ENCODE measurements around the gene CCR2. TPM values are rescaled to one million over a fixed set of nuclear protein-coding genes. Genes with fewer than 3 reads are reported as not detected.

The CCR2 gene
- total and polyA plus RNA-seq, 2 of the 4 experiments (the other 2 are of a cell fraction) = not detected

DNA sequence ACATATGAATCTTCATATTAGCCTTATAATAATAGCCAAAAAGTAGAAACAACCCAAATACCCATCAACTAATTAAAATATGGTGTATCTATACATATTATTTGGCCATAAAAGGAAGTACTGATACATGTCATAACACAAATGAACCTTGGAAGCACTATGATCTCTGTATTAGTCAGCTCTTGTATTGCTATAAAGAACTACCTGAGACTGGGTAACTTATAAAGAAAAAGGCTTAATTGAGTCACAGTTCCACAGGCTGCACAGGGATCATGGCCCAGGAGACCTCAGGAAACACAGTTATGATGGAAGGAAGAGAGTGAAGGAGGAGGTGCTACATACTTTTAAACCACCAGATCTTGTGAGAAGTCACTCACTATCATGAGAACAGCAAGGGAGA lies 16.0 kb upstream of the CCR2 start:
- Histone ChIP-seq H3K27ac (ENCODE audit: insufficient read depth, low read length) (no peak overlapping the region), H4K5ac (ENCODE audit: low read depth, low read length) (no peak overlapping the region), H3K79me1 (ENCODE audit: low read depth in 1 of 2, low read length in 2 of 2) (no peaks in the 10 kb centered on the region), H3K23ac (ENCODE audit: low read depth, low read length) (no peak overlapping the region), H3K4ac (ENCODE audit: low read depth, low read length) (no peak overlapping the region), H2BK120ac (ENCODE audit: low read depth, low read length) (no peak overlapping the region), H3K36me3 (ENCODE audit: control insufficient read depth, insufficient read depth, low read length) (no peaks in the 10 kb centered on the region), H2BK5ac (ENCODE audit: low read depth, low read length, poor library complexity, severe bottlenecking) (no peak overlapping the region), H3K18ac (ENCODE audit: low read depth, low read length) (no peak overlapping the region), H2AK5ac (ENCODE audit: low read depth, low read length) (no peak overlapping the region), H3K9me3 (ENCODE audit: control insufficient read depth, insufficient read depth, low read length) (peaks cover 4% of the 10 kb centered on the region; the same call in 1 of the 2 replicates), H3K14ac (replicated peaks; ENCODE audit: low read depth, low read length) (no peak overlapping the region), H4K91ac (ENCODE audit: insufficient read depth, low read depth, low read length) (no peak overlapping the region), H2AK9ac (replicated peaks; ENCODE audit: low read depth, low read length, poor library complexity) (no peak overlapping the region), H3K4me3 (ENCODE audit: insufficient read depth, low read depth, low read length) (no peak overlapping the region), H4K8ac (ENCODE audit: low read depth in 2 of 2, low read length in 2 of 2) (no peak overlapping the region), H2AFZ (replicated peaks; ENCODE audit: low read length, poor library complexity) (no peak overlapping the region), H3K9ac (ENCODE audit: low read depth, low read length) (no peak overlapping the region), H3K27me3 (ENCODE audit: control insufficient read depth, insufficient read depth, low read length) (peaks cover 4% of the 10 kb centered on the region), H3K9me1 (ENCODE audit: insufficient read depth, low read length) (no peaks in the 10 kb centered on the region), H3K4me1 (ENCODE audit: control insufficient read depth, insufficient read depth, low read length) (no peaks in the 10 kb centered on the region), H2BK20ac (ENCODE audit: low read depth, low read length) (no peak overlapping the region), H2BK15ac (ENCODE audit: low read depth, low read length) (no peak overlapping the region), H3K56ac (ENCODE audit: extremely low read depth, insufficient read depth, low read length) (no peak overlapping the region), H4K20me1 (ENCODE audit: insufficient read depth, low read length) (no peaks in the 10 kb centered on the region), H3K4me2 (ENCODE audit: low read depth, low read length) (no peak overlapping the region)
- no peak for ATAC-seq (ENCODE audit: low read depth)
- in situ Hi-C loops (cut with MboI; ENCODE audit: low sequenced_read_pairs) (no loop called here), intact Hi-C loops (cut with micrococcal nuclease) (no loop called here), dilution Hi-C loops (cut with HindIII; ENCODE audit: low sequenced_read_pairs, unreplicated experiment) (no loop called here)
- DNase-seq = no peak
- no TSS peak for BruUV-seq (replicated peaks)
- CTCF ChIA-PET = no interaction called here
- no peak for TF ChIP-seq RFX5 (IDR thresholded peaks at IDR 0.05; ENCODE audit: low read depth, low read length)
- TF ChIP-seq, protein P1, sequence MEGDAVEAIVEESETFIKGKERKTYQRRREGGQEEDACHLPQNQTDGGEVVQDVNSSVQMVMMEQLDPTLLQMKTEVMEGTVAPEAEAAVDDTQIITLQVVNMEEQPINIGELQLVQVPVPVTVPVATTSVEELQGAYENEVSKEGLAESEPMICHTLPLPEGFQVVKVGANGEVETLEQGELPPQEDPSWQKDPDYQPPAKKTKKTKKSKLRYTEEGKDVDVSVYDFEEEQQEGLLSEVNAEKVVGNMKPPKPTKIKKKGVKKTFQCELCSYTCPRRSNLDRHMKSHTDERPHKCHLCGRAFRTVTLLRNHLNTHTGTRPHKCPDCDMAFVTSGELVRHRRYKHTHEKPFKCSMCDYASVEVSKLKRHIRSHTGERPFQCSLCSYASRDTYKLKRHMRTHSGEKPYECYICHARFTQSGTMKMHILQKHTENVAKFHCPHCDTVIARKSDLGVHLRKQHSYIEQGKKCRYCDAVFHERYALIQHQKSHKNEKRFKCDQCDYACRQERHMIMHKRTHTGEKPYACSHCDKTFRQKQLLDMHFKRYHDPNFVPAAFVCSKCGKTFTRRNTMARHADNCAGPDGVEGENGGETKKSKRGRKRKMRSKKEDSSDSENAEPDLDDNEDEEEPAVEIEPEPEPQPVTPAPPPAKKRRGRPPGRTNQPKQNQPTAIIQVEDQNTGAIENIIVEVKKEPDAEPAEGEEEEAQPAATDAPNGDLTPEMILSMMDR (conservative IDR thresholded peaks at IDR 0.05; ENCODE audit: low read depth, low read length) = no peak
- no peak for TF ChIP-seq MAFK (IDR thresholded peaks at IDR 0.05; ENCODE audit: low read depth, low read length)
- TF ChIP-seq, protein P2, sequence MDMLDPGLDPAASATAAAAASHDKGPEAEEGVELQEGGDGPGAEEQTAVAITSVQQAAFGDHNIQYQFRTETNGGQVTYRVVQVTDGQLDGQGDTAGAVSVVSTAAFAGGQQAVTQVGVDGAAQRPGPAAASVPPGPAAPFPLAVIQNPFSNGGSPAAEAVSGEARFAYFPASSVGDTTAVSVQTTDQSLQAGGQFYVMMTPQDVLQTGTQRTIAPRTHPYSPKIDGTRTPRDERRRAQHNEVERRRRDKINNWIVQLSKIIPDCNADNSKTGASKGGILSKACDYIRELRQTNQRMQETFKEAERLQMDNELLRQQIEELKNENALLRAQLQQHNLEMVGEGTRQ (IDR thresholded peaks at IDR 0.05; ENCODE audit: low read depth, low read length) = no peak
- no peak for TF ChIP-seq MAZ (IDR thresholded peaks at IDR 0.05; ENCODE audit: borderline replicate concordance, low read depth, low read length)
- no peak for TF ChIP-seq MXI1 (IDR thresholded peaks at IDR 0.05; ENCODE audit: borderline replicate concordance, low read depth, low read length)
- TF ChIP-seq CEBPB (IDR thresholded peaks at IDR 0.05; ENCODE audit: low read depth, low read length) = no peak
- TF ChIP-seq FOS (IDR thresholded peaks at IDR 0.05; ENCODE audit: low read depth, low read length) = no peak
- TF ChIP-seq BHLHE40 (IDR thresholded peaks at IDR 0.05; ENCODE audit: low read depth, low read length) = no peak
- TF ChIP-seq CHD1 (IDR thresholded peaks at IDR 0.05; ENCODE audit: low read depth, low read length) = no peak
- TF ChIP-seq RCOR1 (IDR thresholded peaks at IDR 0.05; ENCODE audit: insufficient replicate concordance, low read length) = no peak
- POLR2A ChIA-PET (ENCODE audit: unreplicated experiment) = no interaction called here
